Lower lobe of right lung (tissue), 2 donors: Measurements from ENCODE around the gene WNK4. TPM values are rescaled to one million over a fixed set of nuclear protein-coding genes. Genes with fewer than 3 reads are reported as not detected.
A peak's percentile ranks its signal among the peaks of the same experiment; 100 is the strongest.

Experiments
- ATAC-seq, 2 donors: fragments of 200-7000 bp; cut with Tn5 transposase; one replicate each; pipeline ENCODE4 v1.9.1; 2020 to 2022; ENCODE audit warnings: mild to moderate bottlenecking in 2 of 2, moderate library complexity in 2 of 2
- DNase-seq: peaks from one replicate; pipeline ENCODE4 v3.0.0-alpha.2; 2020
- H3K27ac ChIP-seq: fragments of 200-600 bp; one replicate; pipeline ENCODE4 v1.8.0; 2022
- H3K27me3 ChIP-seq: fragments of 200-600 bp; one replicate; pipeline ENCODE4 v1.8.0; 2022; ENCODE audit warnings: low read depth
- H3K36me3 ChIP-seq: fragments of 200-600 bp; one replicate; pipeline ENCODE4 v1.8.0; 2022; ENCODE audit warnings: mild to moderate bottlenecking
- H3K4me1 ChIP-seq: fragments of 200-600 bp; one replicate; pipeline ENCODE4 v1.8.0; 2022
- H3K4me3 ChIP-seq: fragments of 200-600 bp; one replicate; pipeline ENCODE4 v1.8.0; 2022; ENCODE audit warnings: mild to moderate bottlenecking
- H3K9me3 ChIP-seq: fragments of 200-600 bp; one replicate; pipeline ENCODE4 v1.8.0; 2022
- intact Hi-C: fragments of 100-400 bp; cut with DNase I; formaldehyde crosslinking; loops from one replicate; pipeline ENCODE4 v1.11.0; 2022
- total RNA-seq: library from RNA; stranded (reverse); fragmentation: NEBNext Ultra II Directional; extraction: Animal tissue kit (Norgen Biotek cat#: 25700); gene quantifications from one replicate; pipeline ENCODE4 v1.2.1, GENCODE V29; 2021
- TF ChIP-seq, protein P1 (sequence below): fragments of 200-600 bp; IDR thresholded peaks from one replicate; pipeline ENCODE4 v1.8.0; 2022; ENCODE audit warnings: antibody characterized with exemption, mild to moderate bottlenecking
- donor health status: DM: no; HTN: yes; CAD: no; lungs with severe emphysema.

WNK4 gene
- total RNA-seq, 1 donor from 2014 or later = 0.47 TPM

DNA sequence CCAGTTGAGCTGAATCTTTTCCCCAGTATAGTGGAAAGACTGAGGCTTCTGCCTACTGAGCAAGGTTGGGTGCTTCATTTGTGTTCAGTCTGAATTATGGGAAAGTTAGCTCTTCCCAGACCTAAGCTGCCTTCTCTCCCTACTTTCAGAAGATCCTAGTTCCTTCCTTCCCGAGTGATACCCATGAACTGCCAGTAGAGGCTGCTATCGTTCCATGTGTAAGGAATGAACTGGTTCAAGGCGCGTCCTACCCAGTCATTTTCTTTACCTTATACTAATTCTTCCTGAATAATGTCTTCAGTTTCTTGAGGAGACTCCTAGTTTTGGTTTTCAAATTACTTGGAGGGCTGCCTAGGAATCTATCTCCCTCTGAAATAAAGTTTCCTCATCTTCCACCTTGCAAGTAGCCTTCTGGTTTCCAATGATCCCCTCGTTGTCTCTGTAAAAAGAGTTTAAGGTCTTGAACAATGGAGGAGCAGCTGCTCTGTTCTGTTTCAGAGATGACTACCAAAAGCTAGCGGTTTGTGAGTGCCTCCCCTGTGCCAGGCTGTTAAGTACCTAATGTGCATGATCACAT, 63.0 kb downstream of the WNK4 start:
- ATAC-seq = peak; percentile 62 to 74
- H3K4me3 ChIP-seq = no peak overlapping the region
- no peak for DNase-seq
- intact Hi-C loops = loop anchor here (10.0 kb wide), 1 partner anchor 91 kb away; no protein-coding TSS in a partner anchor
- TF ChIP-seq, protein P1, sequence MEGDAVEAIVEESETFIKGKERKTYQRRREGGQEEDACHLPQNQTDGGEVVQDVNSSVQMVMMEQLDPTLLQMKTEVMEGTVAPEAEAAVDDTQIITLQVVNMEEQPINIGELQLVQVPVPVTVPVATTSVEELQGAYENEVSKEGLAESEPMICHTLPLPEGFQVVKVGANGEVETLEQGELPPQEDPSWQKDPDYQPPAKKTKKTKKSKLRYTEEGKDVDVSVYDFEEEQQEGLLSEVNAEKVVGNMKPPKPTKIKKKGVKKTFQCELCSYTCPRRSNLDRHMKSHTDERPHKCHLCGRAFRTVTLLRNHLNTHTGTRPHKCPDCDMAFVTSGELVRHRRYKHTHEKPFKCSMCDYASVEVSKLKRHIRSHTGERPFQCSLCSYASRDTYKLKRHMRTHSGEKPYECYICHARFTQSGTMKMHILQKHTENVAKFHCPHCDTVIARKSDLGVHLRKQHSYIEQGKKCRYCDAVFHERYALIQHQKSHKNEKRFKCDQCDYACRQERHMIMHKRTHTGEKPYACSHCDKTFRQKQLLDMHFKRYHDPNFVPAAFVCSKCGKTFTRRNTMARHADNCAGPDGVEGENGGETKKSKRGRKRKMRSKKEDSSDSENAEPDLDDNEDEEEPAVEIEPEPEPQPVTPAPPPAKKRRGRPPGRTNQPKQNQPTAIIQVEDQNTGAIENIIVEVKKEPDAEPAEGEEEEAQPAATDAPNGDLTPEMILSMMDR = peak; percentile 87
- peaks cover 71% of the 10 kb centered on the region for H3K36me3 ChIP-seq
- no peak overlapping the region for H3K27ac ChIP-seq
- no peaks in the 10 kb centered on the region for H3K27me3 ChIP-seq
- no peaks in the 10 kb centered on the region for H3K9me3 ChIP-seq
- H3K4me1 ChIP-seq = peaks cover 42% of the 10 kb centered on the region

GRCh38 chr17:42844271-42844670, 63.9 kb downstream of the WNK4 start, which contains the start of gene AOC2:
Gene AOC2 (plus strand): TSS chr17:42844580. CDS start chr17:42844627, 47 bp downstream.
- Histone ChIP-seq H3K4me1 (peaks cover 47% of the 10 kb centered on the region), H3K36me3 (peaks cover 62% of the 10 kb centered on the region), H3K27ac (peak within 1 kb of the TSS; percentile 56), H3K4me3 (no peak within 1 kb of the TSS), H3K9me3 (no peaks in the 10 kb centered on the region), H3K27me3 (no peaks in the 10 kb centered on the region)
- DNase-seq = no peak
- TF ChIP-seq, protein P1 = no peak
- intact Hi-C loops = loop anchor here (10.0 kb wide), 1 partner anchor 91 kb away; no protein-coding TSS in a partner anchor
- peak in 1 of 2 donors; percentile 11 for ATAC-seq

- ATAC-seq (no peak), DNase-seq (no peak)
- Histone ChIP-seq H3K36me3 (peaks cover 55% of the 10 kb centered on the region), H3K27me3 (no peaks in the 10 kb centered on the region), H3K27ac (peak overlapping the region; percentile 18), H3K4me1 (peaks cover 54% of the 10 kb centered on the region), H3K4me3 (no peak overlapping the region), H3K9me3 (no peaks in the 10 kb centered on the region)
- TF ChIP-seq, protein P1 = no peak
- intact Hi-C loops = loop anchor here (10.0 kb wide), 1 partner anchor 90 kb away; no protein-coding TSS in a partner anchor
Observed at GRCh38 chr17:42844761-42845555, 64.5 kb downstream of the WNK4 start.

DNA sequence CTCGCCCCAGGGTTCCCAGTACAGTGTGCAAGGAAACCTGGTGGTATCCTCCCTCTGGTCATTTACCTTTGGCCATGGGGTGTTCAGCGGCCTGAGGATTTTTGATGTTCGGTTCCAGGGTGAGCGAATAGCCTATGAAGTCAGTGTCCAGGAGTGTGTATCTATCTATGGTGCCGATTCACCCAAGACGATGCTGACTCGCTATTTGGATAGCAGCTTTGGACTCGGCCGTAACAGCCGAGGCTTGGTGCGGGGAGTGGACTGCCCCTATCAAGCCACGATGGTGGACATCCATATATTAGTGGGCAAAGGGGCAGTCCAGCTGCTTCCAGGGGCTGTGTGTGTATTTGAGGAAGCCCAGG, 65.1 kb downstream of the WNK4 start:
- Histone ChIP-seq H3K27ac (peak overlapping the region; percentile 56), H3K36me3 (peaks cover 50% of the 10 kb centered on the region), H3K9me3 (no peaks in the 10 kb centered on the region), H3K4me3 (no peak overlapping the region), H3K27me3 (no peaks in the 10 kb centered on the region), H3K4me1 (peaks cover 60% of the 10 kb centered on the region)
- ATAC-seq = peak in 1 of 2 donors; percentile 2
- intact Hi-C loops = loop anchor here (10.0 kb wide), 1 partner anchor 89 kb away; no protein-coding TSS in a partner anchor
- DNase-seq = no peak
- TF ChIP-seq, protein P1 = no peak

GRCh38 chr17:42845918-42846593, 65.6 kb downstream of the WNK4 start:
- H3K4me1 ChIP-seq = peaks cover 61% of the 10 kb centered on the region
- H3K27ac ChIP-seq = peak overlapping the region; percentile 56
- H3K9me3 ChIP-seq = no peaks in the 10 kb centered on the region
- no peaks in the 10 kb centered on the region for H3K27me3 ChIP-seq
- no peak overlapping the region for H3K4me3 ChIP-seq
- peak; percentile 54 to 63 for ATAC-seq
- intact Hi-C loops = loop anchor here (10.0 kb wide), 1 partner anchor 89 kb away; no protein-coding TSS in a partner anchor
- peaks cover 44% of the 10 kb centered on the region for H3K36me3 ChIP-seq
- TF ChIP-seq, protein P1 = no peak
- DNase-seq = no peak
